ENCODE data around the gene R3HDML.

DNA sequence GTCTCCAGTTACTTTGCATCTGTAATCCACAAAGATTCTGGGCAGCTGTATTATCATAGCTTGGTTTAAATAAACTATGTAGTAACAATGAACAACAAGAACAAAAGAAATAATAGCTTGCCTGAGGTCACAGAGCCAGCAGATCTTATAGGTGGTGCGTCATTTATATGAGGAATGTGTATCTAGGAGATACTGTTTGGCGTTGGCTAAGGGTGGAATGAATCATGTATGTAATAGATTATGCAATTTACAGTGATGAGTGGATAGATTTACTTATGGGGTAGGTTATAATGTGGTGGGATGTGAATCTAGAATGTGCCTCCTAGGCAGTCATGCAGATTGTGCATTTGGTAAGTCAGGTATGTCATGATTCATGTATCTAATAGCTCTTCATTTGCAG lies 61.5 kb downstream of the R3HDML start:
- TF ChIP-seq, protein P1, sequence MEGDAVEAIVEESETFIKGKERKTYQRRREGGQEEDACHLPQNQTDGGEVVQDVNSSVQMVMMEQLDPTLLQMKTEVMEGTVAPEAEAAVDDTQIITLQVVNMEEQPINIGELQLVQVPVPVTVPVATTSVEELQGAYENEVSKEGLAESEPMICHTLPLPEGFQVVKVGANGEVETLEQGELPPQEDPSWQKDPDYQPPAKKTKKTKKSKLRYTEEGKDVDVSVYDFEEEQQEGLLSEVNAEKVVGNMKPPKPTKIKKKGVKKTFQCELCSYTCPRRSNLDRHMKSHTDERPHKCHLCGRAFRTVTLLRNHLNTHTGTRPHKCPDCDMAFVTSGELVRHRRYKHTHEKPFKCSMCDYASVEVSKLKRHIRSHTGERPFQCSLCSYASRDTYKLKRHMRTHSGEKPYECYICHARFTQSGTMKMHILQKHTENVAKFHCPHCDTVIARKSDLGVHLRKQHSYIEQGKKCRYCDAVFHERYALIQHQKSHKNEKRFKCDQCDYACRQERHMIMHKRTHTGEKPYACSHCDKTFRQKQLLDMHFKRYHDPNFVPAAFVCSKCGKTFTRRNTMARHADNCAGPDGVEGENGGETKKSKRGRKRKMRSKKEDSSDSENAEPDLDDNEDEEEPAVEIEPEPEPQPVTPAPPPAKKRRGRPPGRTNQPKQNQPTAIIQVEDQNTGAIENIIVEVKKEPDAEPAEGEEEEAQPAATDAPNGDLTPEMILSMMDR (IDR thresholded peaks at IDR 0.05; ENCODE audit: low read length): no peak
- no peak for TF ChIP-seq EZH2 (IDR thresholded peaks at IDR 0.05; ENCODE audit: borderline replicate concordance, low read length)
